Esophagus muscularis mucosa (tissue), 4 donors: ENCODE data around the gene SMCO4. TPM values are rescaled to one million over a fixed set of nuclear protein-coding genes. Genes with fewer than 3 reads are reported as not detected.

Experiments
- small RNA-seq, 3 donors: library from RNA; depleted of rRNA; stranded (forward); fragments of <200 nt; gene quantifications; one replicate each; pipeline ENCODE3, GENCODE V24; 2016
- total RNA-seq, 4 donors: library from RNA; depleted of rRNA; stranded (reverse); fragments of >200 nt; gene quantifications; one replicate each; pipeline versions ENCODE4 v1.1.0 to v1.2.1, GENCODE V29; 2016

The SMCO4 gene
- total RNA-seq, 4 donors from 2014 or later: 6.2 to 18.6 (median 10.3) TPM

Small RNA genes lying within 50 kb of the gene (small RNA-seq; reads per million reads assigned to genes)
- 0 reads per million in 3 donors for gene RN7SL223P

Other genes with a start within 250 kb of the SMCO4 start
- gene DEUP1, start 212.6 kb downstream of the SMCO4 start, total RNA-seq: not detected
- gene CEP295, start 118.3 kb upstream of the SMCO4 start, total RNA-seq: 10 to 100 TPM; 10.1 to 13.3 (median 11.9) TPM
- 10 to 100 TPM; 34.7 to 61.8 (median 46.3) TPM for gene TAF1D, start 198.1 kb upstream of the SMCO4 start, total RNA-seq
- 10 to 100 TPM; 27.7 to 46.7 (median 37.9) TPM for gene C11orf54, start 198.3 kb upstream of the SMCO4 start, total RNA-seq
- gene MED17, start 240.9 kb upstream of the SMCO4 start, total RNA-seq: 10 to 100 TPM; 18.9 to 27.8 (median 22.3) TPM